Superior temporal gyrus (tissue), 1 donor: Measurements from ENCODE around the gene SMS.

Experiments used
- DNase-seq: peaks from one replicate; pipeline ENCODE4 v3.0.0-alpha.2; 2016; ENCODE audit errors: extremely low spot score

Gene SMS

GRCh38 chrX:22039541-22039940 lies 99.0 kb downstream of the SMS start:
- no peak for DNase-seq

GRCh38 chrX:22040184-22040583 lies 99.7 kb downstream of the SMS start:
- no peak for DNase-seq

GRCh38 chrX:22041907-22042530 lies 101.5 kb downstream of the SMS start:
- DNase-seq: no peak

GRCh38 chrX:22043872-22044271 lies 103.4 kb downstream of the SMS start:
- DNase-seq: no peak
